BE2C (cell line): Measurements from ENCODE around the gene RNF169.
A peak's percentile ranks its signal among the peaks of the same experiment; 100 is the strongest.
"Not testable (repeated sequence)": the region's sequence is repeated elsewhere in the genome, so short reads cannot be mapped to it uniquely, and the experiment has no call there.

Source experiments
- DNase-seq: peaks from one replicate; pipeline ENCODE4 v3.0.0-alpha.2; 2020
- H3K27me3 ChIP-seq: fragments of 250-450 bp; sonication (Bioruptor Pico); 2 replicates; pipeline ENCODE4 v1.5.1; 2020; ENCODE audit warnings: mild to moderate bottlenecking
- H3K36me3 ChIP-seq: fragments of 250-450 bp; sonication (Bioruptor Pico); 2 replicates; pipeline ENCODE4 v1.5.1; 2020; ENCODE audit warnings: mild to moderate bottlenecking
- H3K4me1 ChIP-seq: fragments of 250-450 bp; sonication (Bioruptor Pico); 2 replicates; pipeline ENCODE4 v1.5.1; 2020
- H3K4me3 ChIP-seq: 2 replicates; pipeline ENCODE4 v1.5.1; 2011; ENCODE audit warnings: low read depth, low read length
- H3K9me3 ChIP-seq: fragments of 250-450 bp; sonication (Bioruptor Pico); 2 replicates; pipeline ENCODE4 v1.5.1; 2020
- CTCF ChIP-seq: IDR thresholded peaks from 2 replicates; pipeline ENCODE4 v1.5.1; 2012; ENCODE audit warnings: mild to moderate bottlenecking, low read depth, low read length

The RNF169 gene

GRCh38 chr11:74746868-74747267 lies 1.8 kb upstream of the RNF169 start:
- Histone ChIP-seq H3K4me1 (peaks cover 14% of the 10 kb centered on the region), H3K27me3 (no peaks in the 10 kb centered on the region), H3K36me3 (no peaks in the 10 kb centered on the region; the same call in 1 of the 2 replicates), H3K4me3 (no peak overlapping the region), H3K9me3 (no peaks in the 10 kb centered on the region)
- no peak for TF ChIP-seq CTCF
- DNase-seq = no peak

GRCh38 chr11:74749127-74749964 lies 697 bp downstream of the RNF169 start:
- Histone ChIP-seq H3K4me3 (peak overlapping the region; percentile 75), H3K27me3 (no peaks in the 10 kb centered on the region), H3K4me1 (peaks cover 14% of the 10 kb centered on the region), H3K36me3 (no peaks in the 10 kb centered on the region; the same call in 1 of the 2 replicates), H3K9me3 (no peaks in the 10 kb centered on the region)
- no peak for TF ChIP-seq CTCF
- peak; percentile 68 for DNase-seq

- DNase-seq = no peak
- no peaks in the 10 kb centered on the region for H3K9me3 ChIP-seq
- no peaks in the 10 kb centered on the region; the same call in 1 of the 2 replicates for H3K36me3 ChIP-seq
- H3K4me3 ChIP-seq = peak overlapping the region; percentile 75
- TF ChIP-seq CTCF = no peak
- H3K27me3 ChIP-seq = no peaks in the 10 kb centered on the region
- H3K4me1 ChIP-seq = peaks cover 14% of the 10 kb centered on the region
Measured at GRCh38 chr11:74749965-74750296, 1.3 kb downstream of the RNF169 start.

GRCh38 chr11:74750598-74750997 lies 1.9 kb downstream of the RNF169 start:
- not testable (repeated sequence) for H3K27me3 ChIP-seq, H3K36me3 ChIP-seq, H3K9me3 ChIP-seq, DNase-seq, H3K4me3 ChIP-seq
- H3K4me1 ChIP-seq = peaks cover 14% of the 10 kb centered on the region

- H3K9me3 ChIP-seq = no peaks in the 10 kb centered on the region
- TF ChIP-seq CTCF = no peak
- no peak for DNase-seq
- H3K27me3 ChIP-seq = no peaks in the 10 kb centered on the region
- H3K4me1 ChIP-seq = peaks cover 14% of the 10 kb centered on the region
- no peaks in the 10 kb centered on the region; the same call in 1 of the 2 replicates for H3K36me3 ChIP-seq
- H3K4me3 ChIP-seq = no peak overlapping the region
Measured at GRCh38 chr11:74751303-74751702, 2.7 kb downstream of the RNF169 start.

- H3K27me3 ChIP-seq = no peaks in the 10 kb centered on the region
- H3K4me3 ChIP-seq = no peak overlapping the region
- H3K9me3 ChIP-seq = no peaks in the 10 kb centered on the region
- no peaks in the 10 kb centered on the region for H3K36me3 ChIP-seq
- no peaks in the 10 kb centered on the region for H3K4me1 ChIP-seq
- no peak for DNase-seq
- no peak for TF ChIP-seq CTCF
Measured at GRCh38 chr11:74754507-74755252, 6.0 kb downstream of the RNF169 start.
